Measurements from ENCODE around the gene ELAVL4.

The ELAVL4 gene

GRCh38 chr1:50084389-50084788 is 24.3 kb upstream of the ELAVL4 start:
- ATAC-seq (ENCODE audit: insufficient read depth, low read depth): no peak
- H3K36me3 ChIP-seq (ENCODE audit: insufficient read depth, low read length): no peaks in the 10 kb centered on the region

GRCh38 chr1:50091068-50091467 is 17.7 kb upstream of the ELAVL4 start:
- TF ChIP-seq EZH2 (IDR thresholded peaks at IDR 0.05; ENCODE audit: borderline replicate concordance, low read depth, low read length, severe bottlenecking) (no peak), CTCF (IDR thresholded peaks at IDR 0.05; ENCODE audit: borderline replicate concordance, extremely low read depth, low read length, poor library complexity, severe bottlenecking) (no peak)
- ATAC-seq (ENCODE audit: insufficient read depth, low read depth) (no peak), DNase-seq (no peak)
- Histone ChIP-seq H3K9me3 (ENCODE audit: insufficient read depth, low read length, severe bottlenecking) (no peaks in the 10 kb centered on the region), H3K4me3 (ENCODE audit: low read depth in 1 of 2, low read length in 2 of 2) (no peak overlapping the region), H3K27ac (ENCODE audit: low read length) (no peak overlapping the region), H3K9ac (ENCODE audit: low read depth, low read length) (no peak overlapping the region), H3K4me1 (ENCODE audit: insufficient read depth, low read length) (no peaks in the 10 kb centered on the region), H3K36me3 (ENCODE audit: insufficient read depth, low read length) (no peaks in the 10 kb centered on the region), H2AFZ (ENCODE audit: low read depth, low read length) (no peak overlapping the region), H3K27me3 (ENCODE audit: insufficient read depth, low read length, poor library complexity) (no peaks in the 10 kb centered on the region), H3K4me2 (ENCODE audit: insufficient read depth, low read length) (no peak overlapping the region), H4K20me1 (ENCODE audit: insufficient read depth, low read length) (no peaks in the 10 kb centered on the region), H3K79me2 (ENCODE audit: insufficient read depth, low read length) (no peaks in the 10 kb centered on the region)

More at GRCh38 chr1:50084389-50084788, 24.3 kb upstream of the ELAVL4 start:
- Histone ChIP-seq H3K27me3 (ENCODE audit: insufficient read depth, low read length, poor library complexity) (no peaks in the 10 kb centered on the region), H2AFZ (ENCODE audit: low read depth, low read length) (no peak overlapping the region), H4K20me1 (ENCODE audit: insufficient read depth, low read length) (no peaks in the 10 kb centered on the region), H3K4me1 (ENCODE audit: insufficient read depth, low read length) (no peaks in the 10 kb centered on the region), H3K27ac (ENCODE audit: low read length) (no peak overlapping the region), H3K4me2 (ENCODE audit: insufficient read depth, low read length) (no peak overlapping the region), H3K4me3 (ENCODE audit: low read depth in 1 of 2, low read length in 2 of 2) (no peak overlapping the region), H3K9ac (ENCODE audit: low read depth, low read length) (no peak overlapping the region), H3K79me2 (ENCODE audit: insufficient read depth, low read length) (no peaks in the 10 kb centered on the region), H3K9me3 (ENCODE audit: insufficient read depth, low read length, severe bottlenecking) (no peaks in the 10 kb centered on the region)
- DNase-seq: no peak
- TF ChIP-seq EZH2 (IDR thresholded peaks at IDR 0.05; ENCODE audit: borderline replicate concordance, low read depth, low read length, severe bottlenecking) (no peak), CTCF (IDR thresholded peaks at IDR 0.05; ENCODE audit: borderline replicate concordance, extremely low read depth, low read length, poor library complexity, severe bottlenecking) (no peak)

DNA sequence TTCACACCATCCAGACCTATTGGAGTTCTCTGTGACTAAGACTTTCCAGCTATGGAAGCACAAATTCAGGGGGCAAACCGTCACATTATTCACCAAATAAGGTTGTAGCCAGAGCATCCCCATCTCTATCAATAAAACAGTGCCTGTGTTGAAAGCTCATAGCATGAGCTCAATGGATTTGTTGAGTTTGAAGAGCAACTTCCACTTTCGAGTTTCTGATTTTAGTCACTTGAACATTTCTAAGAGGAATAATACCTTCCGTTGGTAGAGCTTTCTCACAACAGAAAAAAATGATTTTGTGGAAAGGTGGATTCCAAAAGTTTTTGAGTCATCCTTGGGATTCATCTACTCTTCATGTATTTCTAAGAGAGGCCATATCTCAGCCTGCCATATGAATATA is 13.0 kb upstream of the ELAVL4 start:
- ATAC-seq (ENCODE audit: insufficient read depth, low read depth) (no peak), DNase-seq (no peak)
- Histone ChIP-seq H4K20me1 (ENCODE audit: insufficient read depth, low read length) (no peaks in the 10 kb centered on the region), H3K4me3 (ENCODE audit: low read depth in 1 of 2, low read length in 2 of 2) (no peak overlapping the region), H3K9me3 (ENCODE audit: insufficient read depth, low read length, severe bottlenecking) (no peaks in the 10 kb centered on the region), H3K4me2 (ENCODE audit: insufficient read depth, low read length) (no peak overlapping the region), H3K4me1 (ENCODE audit: insufficient read depth, low read length) (no peaks in the 10 kb centered on the region), H3K36me3 (ENCODE audit: insufficient read depth, low read length) (no peaks in the 10 kb centered on the region), H3K9ac (ENCODE audit: low read depth, low read length) (no peak overlapping the region), H3K79me2 (ENCODE audit: insufficient read depth, low read length) (no peaks in the 10 kb centered on the region), H2AFZ (ENCODE audit: low read depth, low read length) (no peak overlapping the region), H3K27ac (ENCODE audit: low read length) (no peak overlapping the region), H3K27me3 (ENCODE audit: insufficient read depth, low read length, poor library complexity) (no peaks in the 10 kb centered on the region)
- TF ChIP-seq CTCF (IDR thresholded peaks at IDR 0.05; ENCODE audit: borderline replicate concordance, extremely low read depth, low read length, poor library complexity, severe bottlenecking): no peak
- no peak for TF ChIP-seq EZH2 (IDR thresholded peaks at IDR 0.05; ENCODE audit: borderline replicate concordance, low read depth, low read length, severe bottlenecking)
